Measurements from ENCODE around the gene PCK1.

The PCK1 gene

DNA sequence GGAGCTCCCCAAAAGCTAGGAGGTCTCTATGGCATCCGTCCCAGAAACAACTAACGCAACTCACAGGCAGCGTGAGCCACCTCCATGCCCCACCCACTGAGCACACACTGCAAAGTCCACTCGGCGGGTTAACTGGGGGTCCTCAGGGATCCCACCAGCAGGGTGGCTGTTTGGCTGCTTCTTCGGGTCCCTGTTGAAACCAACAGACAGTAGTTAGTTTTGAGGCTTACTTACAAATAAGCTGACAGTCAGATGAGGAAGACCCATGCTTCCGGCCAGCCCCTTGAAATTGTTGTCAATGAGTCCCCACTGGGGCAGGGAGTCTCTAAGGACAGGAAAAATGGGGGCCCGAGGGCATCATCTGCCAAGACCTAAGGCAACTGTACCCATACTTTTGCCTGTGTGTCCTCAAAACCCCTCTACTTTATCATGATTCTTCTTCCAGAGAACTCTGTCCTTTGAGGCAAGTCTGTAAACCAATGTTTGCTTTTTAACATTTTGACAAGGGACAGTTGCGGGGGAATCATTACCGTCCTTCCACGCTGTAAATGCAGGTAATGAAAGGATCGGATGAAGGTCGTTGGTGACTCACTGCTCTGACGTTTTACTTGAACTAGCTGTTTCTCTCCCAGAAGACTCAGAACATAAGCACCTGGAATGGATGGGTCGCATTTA, 2.2 kb upstream of the PCK1 start:
- no peak overlapping the region for H3K4me3 ChIP-seq (ENCODE audit: low read depth, low read length)
- DNase-seq (ENCODE audit: low read depth): no peak

DNA sequence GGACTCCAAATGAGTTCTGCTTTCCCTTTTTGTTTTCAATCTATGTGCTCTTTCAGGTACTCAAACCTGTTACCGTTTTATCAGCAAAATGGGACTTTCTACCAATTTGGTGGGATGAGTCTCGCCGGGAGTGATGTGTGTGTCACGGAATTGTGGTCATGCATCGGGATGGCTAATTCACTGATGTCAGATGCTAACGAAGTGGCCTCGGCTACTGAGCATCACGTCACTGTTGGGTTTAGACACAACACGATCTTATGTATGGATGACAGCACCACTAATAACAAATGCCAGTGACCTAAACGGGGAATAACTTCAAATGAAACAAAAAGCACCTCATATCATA, 1.6 kb upstream of the PCK1 start:
- DNase-seq (ENCODE audit: low read depth): no peak
- no peak overlapping the region for H3K4me3 ChIP-seq (ENCODE audit: low read depth, low read length)

DNA sequence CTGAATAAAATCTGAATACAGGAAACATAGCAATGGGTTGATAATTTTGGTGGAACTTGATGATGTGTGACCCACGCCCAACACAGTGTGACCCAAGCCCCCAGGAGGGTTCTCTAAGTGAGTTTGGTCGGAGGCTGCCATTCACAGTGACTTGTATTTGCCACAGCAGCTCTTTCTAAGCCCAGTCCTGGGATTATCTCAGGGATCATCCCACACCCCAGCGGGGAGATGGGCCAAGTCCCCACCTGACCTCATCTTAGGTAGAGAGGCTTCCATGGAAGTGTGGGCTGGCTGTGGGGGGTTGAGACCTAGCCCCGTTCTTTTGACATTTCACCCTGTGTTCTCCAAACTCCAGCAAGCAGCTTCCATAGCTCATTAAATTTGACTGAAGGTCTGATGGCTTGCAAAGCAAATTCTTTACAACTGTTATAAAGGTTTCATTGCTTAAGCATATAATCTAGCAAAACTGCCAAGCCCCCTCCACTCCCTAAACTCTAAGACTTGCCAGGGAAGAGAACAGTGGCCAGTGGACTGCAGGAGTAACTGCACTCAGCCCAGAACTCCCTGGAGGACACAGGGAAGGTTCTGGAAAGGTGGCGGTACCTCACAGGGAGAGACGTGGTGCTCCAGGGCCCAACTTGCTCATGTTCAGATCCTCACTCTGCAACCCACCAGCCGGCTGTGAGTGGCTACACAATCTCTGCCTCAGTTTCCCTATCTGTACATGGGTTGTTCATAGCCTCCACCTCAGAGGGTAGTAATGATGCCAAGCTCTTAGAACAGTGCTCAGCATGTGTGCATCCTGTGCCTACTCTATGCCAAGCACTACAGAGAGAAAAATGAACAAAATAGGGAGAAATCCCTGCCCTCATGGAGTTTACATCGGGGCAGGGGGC, 1.0 kb upstream of the PCK1 start:
- no peak overlapping the region for H3K4me3 ChIP-seq (ENCODE audit: low read depth, low read length)
- DNase-seq (ENCODE audit: low read depth): no peak

DNA sequence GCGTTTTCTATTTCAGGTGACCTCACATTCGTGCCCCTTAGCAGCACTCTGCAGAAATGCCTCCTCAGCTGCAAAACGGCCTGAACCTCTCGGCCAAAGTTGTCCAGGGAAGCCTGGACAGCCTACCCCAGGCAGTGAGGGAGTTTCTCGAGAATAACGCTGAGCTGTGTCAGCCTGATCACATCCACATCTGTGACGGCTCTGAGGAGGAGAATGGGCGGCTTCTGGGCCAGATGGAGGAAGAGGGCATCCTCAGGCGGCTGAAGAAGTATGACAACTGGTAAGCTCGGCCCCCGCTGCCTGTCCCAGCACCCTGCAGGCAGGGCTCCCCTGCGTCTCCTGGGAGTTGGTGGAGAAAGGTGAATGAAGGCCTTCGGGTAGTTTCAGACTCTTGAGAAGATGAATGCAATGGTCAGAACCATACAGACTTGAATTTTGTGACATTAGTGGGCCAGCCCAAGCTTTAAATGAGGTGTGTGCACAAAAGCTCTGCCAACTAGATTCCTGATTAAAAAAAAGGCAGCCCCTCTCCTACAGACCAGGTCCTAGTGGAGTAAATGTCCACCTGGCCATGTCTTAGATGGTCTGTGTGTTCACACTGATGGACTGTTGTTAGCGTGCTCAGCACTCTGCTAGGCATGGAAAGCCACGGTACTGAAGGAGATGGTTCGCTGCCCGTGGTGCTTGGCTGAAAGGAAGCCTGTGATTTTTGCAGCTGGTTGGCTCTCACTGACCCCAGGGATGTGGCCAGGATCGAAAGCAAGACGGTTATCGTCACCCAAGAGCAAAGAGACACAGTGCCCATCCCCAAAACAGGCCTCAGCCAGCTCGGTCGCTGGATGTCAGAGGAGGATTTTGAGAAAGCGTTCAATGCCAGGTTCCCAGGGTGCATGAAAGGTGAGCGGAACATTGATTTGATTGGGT, 708 bp downstream of the PCK1 start:
- no peak for DNase-seq (ENCODE audit: low read depth)
- H3K4me3 ChIP-seq (ENCODE audit: low read depth, low read length): no peak overlapping the region

DNA sequence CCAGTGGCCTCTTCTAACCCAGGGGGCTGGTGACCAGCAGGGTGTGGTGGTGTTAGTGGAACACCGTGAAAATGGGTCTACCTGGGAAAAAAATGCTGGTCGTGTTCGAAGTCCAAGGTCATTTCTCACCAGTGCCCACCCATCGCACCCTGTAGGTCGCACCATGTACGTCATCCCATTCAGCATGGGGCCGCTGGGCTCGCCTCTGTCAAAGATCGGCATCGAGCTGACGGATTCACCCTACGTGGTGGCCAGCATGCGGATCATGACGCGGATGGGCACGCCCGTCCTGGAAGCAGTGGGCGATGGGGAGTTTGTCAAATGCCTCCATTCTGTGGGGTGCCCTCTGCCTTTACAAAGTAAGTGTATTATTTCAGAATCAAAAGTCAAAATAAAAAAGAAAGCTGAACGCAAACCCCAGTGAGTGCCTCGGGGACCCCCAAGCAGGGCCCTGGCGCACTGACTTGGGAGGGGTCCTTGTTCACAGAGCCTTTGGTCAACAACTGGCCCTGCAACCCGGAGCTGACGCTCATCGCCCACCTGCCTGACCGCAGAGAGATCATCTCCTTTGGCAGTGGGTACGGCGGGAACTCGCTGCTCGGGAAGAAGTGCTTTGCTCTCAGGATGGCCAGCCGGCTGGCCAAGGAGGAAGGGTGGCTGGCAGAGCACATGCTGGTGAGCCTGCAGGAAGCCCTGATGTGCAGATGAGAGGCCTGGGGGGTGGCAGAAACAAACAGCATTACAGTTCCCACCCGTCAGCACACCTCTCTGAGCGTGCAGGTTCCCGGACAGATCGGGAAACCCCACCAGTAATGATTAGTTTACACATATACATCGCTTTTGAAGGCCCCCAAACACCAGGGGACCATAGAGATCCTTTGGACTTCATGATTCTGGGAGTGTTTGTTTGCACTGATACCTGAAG, 1.9 kb downstream of the PCK1 start:
- H3K4me3 ChIP-seq (ENCODE audit: low read depth, low read length): no peak overlapping the region
- no peak for DNase-seq (ENCODE audit: low read depth)

DNA sequence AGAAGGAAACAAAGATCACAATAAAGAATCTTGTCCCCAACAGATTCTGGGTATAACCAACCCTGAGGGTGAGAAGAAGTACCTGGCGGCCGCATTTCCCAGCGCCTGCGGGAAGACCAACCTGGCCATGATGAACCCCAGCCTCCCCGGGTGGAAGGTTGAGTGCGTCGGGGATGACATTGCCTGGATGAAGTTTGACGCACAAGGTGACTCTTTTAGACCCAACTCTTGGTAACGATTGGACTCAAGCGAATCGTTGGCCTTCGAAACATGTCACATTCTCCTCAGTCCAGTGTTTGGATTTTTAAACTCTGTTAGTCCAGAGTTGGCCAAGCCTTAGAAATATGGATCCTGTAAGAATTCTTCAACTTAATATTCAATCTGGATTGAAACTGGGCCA, 2.6 kb downstream of the PCK1 start:
- no peak for DNase-seq (ENCODE audit: low read depth)
- H3K4me3 ChIP-seq (ENCODE audit: low read depth, low read length): no peak overlapping the region

DNA sequence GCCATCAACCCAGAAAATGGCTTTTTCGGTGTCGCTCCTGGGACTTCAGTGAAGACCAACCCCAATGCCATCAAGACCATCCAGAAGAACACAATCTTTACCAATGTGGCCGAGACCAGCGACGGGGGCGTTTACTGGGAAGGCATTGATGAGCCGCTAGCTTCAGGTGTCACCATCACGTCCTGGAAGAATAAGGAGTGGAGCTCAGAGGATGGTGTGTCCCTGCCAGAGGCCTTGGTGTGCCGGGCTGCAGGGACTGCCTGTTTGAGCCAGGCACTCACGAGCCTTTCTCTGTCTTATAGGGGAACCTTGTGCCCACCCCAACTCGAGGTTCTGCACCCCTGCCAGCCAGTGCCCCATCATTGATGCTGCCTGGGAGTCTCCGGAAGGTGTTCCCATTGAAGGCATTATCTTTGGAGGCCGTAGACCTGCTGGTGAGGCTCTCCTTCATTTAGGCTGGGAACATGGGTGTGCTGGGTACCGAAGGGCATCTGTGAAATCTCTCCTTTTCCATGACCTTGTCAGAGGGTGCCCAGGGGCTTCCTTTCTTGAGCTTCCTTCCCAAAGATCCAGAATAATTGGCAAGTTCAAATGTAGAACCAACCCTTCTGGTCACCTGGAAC, 3.4 kb downstream of the PCK1 start:
- H3K4me3 ChIP-seq (ENCODE audit: low read depth, low read length): no peak overlapping the region

DNA sequence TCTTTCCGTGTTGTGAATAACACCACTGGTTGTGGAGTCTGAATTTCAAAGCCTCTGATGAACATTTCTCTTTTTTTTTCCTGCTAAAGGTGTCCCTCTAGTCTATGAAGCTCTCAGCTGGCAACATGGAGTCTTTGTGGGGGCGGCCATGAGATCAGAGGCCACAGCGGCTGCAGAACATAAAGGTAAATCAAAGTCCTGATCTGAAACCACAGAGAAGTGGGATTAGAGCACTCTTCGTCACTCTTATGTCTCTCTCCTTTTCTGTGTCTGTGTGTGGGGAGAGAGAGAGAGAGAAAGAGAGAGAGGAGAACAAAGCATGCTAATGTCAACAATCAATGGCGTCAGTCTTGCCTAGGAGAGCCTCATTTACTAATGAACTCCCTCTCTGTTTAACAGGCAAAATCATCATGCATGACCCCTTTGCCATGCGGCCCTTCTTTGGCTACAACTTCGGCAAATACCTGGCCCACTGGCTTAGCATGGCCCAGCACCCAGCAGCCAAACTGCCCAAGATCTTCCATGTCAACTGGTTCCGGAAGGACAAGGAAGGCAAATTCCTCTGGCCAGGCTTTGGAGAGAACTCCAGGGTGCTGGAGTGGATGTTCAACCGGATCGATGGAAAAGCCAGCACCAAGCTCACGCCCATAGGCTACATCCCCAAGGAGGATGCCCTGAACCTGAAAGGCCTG, 4.2 kb downstream of the PCK1 start:
- DNase-seq (ENCODE audit: low read depth): no peak
- no peak overlapping the region for H3K4me3 ChIP-seq (ENCODE audit: low read depth, low read length)

More for the DNA sequence above, 3.4 kb downstream of the PCK1 start:
- no peak for DNase-seq (ENCODE audit: low read depth)

DNA sequence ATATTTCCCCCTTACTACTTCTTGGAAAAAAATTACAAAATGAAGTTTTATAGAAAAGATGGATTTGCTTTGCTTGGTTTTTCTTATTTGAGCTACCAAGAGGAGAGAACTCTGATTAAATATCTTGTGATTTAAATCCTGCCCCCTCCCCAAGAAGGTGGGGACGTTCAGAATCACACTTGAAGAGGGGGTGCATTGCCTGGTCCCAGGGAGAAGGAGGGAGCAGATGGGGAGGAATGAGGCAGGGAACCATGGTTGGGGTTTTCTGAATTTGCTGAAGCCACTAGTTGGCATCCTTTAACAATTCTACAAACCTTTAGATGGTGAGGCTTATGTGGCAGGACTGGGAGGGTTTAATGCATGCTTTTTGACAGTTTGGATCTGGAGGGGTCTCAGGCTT, 5.5 kb downstream of the PCK1 start:
- no peak overlapping the region for H3K4me3 ChIP-seq (ENCODE audit: low read depth, low read length)
- no peak for DNase-seq (ENCODE audit: low read depth)

DNA sequence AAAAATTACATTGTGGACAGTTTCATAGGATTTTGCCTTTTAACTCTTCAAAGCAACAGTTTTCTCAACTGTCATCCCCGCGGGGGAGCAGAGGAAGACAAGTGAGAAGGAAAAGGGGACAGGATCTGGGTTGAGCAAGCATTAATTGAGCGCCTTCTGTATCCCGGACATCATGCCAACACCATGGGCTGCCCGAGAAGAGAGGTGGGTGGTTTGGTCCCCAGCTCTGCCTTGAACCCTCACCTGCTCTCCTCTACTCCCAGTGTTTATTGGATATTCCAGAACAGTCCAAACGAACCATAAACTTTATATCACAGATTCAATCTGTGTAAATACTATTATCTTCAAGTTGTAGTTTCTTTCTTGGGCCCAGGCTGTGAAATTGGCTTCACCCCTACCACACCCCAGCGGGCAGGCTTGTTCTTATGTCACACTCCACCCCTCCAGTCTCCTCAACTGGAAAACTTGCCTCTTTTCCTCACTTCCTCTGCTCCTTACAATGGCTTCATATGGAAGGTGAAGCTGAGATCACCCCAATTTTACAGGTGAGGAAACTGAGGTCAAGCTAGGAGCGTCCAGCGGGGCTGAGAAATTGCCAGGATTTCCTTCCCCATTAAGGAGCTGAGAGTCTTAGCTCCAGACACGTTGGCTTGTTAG, 6.0 kb downstream of the PCK1 start:
- no peak for DNase-seq (ENCODE audit: low read depth)
- H3K4me3 ChIP-seq (ENCODE audit: low read depth, low read length): no peak overlapping the region

DNA sequence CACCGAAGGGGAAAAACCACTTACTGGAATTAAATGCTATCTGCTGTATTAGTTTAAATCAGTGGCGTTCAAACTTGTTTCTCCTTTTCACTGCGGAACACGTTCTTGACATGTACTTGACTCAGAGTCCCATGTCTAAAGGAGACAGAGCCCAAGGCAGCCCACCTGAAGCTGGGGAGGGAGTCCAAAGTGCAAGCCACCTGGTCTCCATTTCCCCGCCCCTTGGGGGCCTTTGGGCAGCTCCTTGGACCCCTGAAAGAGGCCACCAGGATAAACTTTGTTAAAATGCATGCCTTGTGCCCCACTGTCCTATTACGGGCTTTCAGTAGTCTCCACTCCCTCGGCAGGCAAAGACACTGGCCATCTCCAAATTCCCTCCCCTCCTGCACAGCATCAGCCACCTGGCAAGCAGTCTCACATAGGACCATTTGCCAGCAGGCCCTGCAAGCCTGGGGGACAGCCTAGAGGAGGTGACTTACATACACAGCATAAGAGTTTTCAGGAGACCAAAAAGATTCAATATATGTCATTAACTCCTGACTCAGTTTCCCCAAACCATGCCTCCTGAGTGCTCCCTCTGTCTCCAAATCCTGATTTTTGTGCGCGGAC, 6.7 kb downstream of the PCK1 start:
- no peak for DNase-seq (ENCODE audit: low read depth)
- no peak overlapping the region for H3K4me3 ChIP-seq (ENCODE audit: low read depth, low read length)

DNA sequence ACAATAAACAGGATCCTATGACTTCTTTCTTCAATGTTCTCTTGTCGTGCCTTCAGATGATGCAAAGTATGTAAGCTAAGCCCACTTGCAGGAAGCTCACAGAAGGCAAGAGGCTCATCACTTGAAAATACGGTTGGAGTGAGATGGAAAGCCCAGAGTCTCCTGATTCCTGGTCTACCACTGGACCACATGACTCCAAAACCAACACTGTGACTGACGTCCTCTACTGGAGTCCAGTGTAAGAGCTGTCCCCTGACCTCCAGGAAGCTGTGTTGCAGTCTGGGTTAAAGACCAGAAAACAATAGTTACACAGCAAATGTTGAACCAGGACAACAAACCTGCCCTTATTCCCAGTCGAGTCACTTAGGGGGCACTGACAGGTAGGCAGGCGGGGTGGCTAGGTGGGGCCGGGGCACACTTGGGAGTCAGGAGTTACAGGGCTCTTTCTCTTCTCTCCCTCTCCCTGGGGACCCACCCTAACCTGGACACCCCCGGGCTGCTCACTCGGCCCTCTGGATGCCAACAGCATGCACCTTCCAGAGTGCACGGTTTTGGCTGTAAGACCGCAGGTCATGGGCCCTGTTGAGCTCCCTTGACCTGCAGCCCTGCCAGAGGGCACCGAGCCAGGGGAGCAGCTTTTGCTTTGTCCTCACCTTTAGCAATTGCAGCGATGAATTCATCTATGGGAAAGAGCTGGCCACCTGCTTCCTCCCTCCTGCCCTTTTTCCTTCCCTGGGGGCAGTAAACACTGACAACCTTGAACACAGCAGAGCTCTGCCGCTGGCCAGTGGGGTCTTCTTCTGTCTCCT, 7.4 kb downstream of the PCK1 start:
- no peak overlapping the region for H3K4me3 ChIP-seq (ENCODE audit: low read depth, low read length)
- no peak for DNase-seq (ENCODE audit: low read depth)

DNA sequence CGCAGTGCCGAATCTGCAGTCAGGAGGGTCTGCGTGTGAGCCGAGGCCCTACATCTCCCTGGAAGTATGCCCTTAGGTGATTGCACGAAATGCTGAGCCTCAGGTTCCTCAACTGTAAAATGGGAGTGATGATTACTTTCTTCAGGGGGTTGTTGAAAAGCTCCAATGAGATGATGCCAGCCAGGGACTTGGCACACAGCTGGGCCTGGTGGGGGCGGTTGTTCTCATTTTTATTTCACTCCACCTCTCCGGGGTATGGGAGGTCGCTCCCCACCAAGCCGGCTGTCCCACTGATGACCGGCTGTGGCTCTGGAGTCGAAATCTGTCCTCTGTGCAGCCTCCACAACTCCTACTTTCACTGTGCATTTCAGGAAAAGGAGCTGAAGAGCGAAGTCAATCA, 8.1 kb downstream of the PCK1 start:
- DNase-seq (ENCODE audit: low read depth): no peak
- no peak overlapping the region for H3K4me3 ChIP-seq (ENCODE audit: low read depth, low read length)

DNA sequence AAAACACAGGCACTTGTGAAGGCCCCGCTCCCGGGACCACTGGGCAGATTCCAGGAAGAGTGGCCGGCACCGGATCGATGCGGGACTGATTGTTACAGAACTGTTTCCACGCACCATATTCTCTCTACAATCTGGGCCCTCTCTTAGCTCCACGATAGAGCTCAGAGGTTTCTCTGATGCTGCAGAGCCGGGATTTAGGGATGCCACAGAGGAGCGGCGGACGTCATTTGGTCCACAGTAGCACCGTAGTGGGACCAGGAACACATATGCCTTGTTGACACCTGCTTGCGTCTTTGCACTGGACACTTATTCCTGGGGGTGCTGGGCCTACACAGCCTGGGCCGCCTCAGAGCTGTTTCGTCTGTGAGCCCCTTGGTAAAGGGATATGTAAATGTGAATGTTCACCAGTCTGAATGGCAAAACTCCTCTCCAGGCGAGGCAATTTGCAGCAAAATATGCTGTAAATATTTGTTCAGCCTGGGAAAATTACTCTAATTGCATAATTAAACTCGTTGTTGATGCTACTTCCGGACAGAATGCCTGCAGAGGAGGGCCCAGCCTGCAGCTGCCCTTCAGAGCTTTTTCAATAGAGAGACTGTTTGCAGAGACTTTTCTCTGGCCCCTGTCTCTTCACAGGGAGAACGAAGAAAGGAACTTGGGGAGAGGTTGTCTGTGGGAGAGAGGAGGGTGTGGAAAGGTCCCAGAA, 9.4 kb downstream of the PCK1 start:
- no peak for DNase-seq (ENCODE audit: low read depth)
- H3K4me3 ChIP-seq (ENCODE audit: low read depth, low read length): no peak overlapping the region

DNA sequence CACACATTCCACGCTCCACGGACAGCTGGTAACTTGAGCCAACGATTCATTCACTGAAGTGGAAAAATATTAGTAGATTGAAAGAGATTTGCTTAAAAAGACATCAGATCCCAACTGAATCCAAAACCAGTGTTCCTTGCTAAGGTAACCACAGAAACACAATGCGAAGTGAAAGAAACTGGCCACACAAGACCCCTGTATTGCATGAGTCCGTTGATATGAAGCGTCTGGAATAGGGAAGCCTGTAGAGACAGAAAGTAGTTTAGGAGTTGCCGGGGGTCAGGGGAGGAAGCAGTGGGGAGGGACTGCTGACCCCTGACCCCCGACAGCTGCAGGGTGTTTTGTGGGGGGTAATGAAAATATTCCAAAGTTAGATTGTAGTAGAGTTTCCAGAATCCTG, 10.0 kb downstream of the PCK1 start:
- DNase-seq (ENCODE audit: low read depth): no peak
- no peak overlapping the region for H3K4me3 ChIP-seq (ENCODE audit: low read depth, low read length)
